ENCODE results near the gene ADCY6. TPM values are rescaled to one million over a fixed set of nuclear protein-coding genes. Genes with fewer than 3 reads are reported as not detected.
A peak's percentile ranks its signal among the peaks of the same experiment; 100 is the strongest.

Gene ADCY6
- total RNA-seq, 1 experiment from 2014 or later = 31.1 TPM

- Histone ChIP-seq H4K91ac (ENCODE audit: insufficient read length, low read depth, low read length) (no peak overlapping the region), H2BK20ac (ENCODE audit: low read depth, low read length, poor library complexity, severe bottlenecking) (no peak overlapping the region), H3K4ac (ENCODE audit: low read depth, low read length) (no peak overlapping the region), H3K23ac (ENCODE audit: insufficient read length, low read depth, low read length) (no peak overlapping the region), H3K23me2 (ENCODE audit: insufficient read length, low read depth, low read length, poor library complexity, severe bottlenecking) (peaks cover 18% of the 10 kb centered on the region), H3K79me1 (ENCODE audit: insufficient read depth, low read depth, low read length, poor library complexity, severe bottlenecking) (no peaks in the 10 kb centered on the region), H3K4me2 (ENCODE audit: insufficient read depth, insufficient read length, low read length) (no peak overlapping the region), H2AK5ac (ENCODE audit: insufficient read length, low read length) (no peak overlapping the region), H3K14ac (ENCODE audit: insufficient read depth, low read length) (no peak overlapping the region), H3K27me3 (ENCODE audit: insufficient read depth, low read length) (peaks cover 11% of the 10 kb centered on the region), H3K9me3 (ENCODE audit: control insufficient read depth, low read depth, low read length) (no peaks in the 10 kb centered on the region), H2BK15ac (ENCODE audit: low read depth, low read length) (no peak overlapping the region), H2AFZ (ENCODE audit: low read length) (no peak overlapping the region), H2BK120ac (ENCODE audit: low read depth, low read length, poor library complexity, severe bottlenecking) (no peak overlapping the region), H4K5ac (ENCODE audit: insufficient read length, low read depth, low read length) (no peak overlapping the region), H3T11ph (ENCODE audit: low read length) (no peak overlapping the region), H3K56ac (ENCODE audit: insufficient read length, low read depth, low read length) (no peak overlapping the region), H3K4me1 (ENCODE audit: insufficient read depth, low read length) (0 out of 2 replicates have a peak, but pooled peaks cover 2% of the 10 kb centered on the region), H4K20me1 (ENCODE audit: control insufficient read depth, insufficient read depth, insufficient read length) (no peaks in the 10 kb centered on the region), H3K9ac (ENCODE audit: extremely low read depth, insufficient read length, low read length) (no peak overlapping the region), H2BK5ac (ENCODE audit: insufficient read length, low read length) (no peak overlapping the region), H3K79me2 (ENCODE audit: insufficient read depth, low read length) (no peaks in the 10 kb centered on the region), H4K8ac (replicated peaks; ENCODE audit: insufficient read length, low read depth, low read length) (no peak overlapping the region), H2BK12ac (ENCODE audit: insufficient read length, low read depth, low read length) (no peak overlapping the region), H3K18ac (ENCODE audit: insufficient read length, low read depth, low read length) (no peak overlapping the region), H3K27ac (ENCODE audit: insufficient read length, low read depth, low read length) (no peak overlapping the region)
- Mint-ChIP-seq H3K27ac (peak overlapping the region in 1 of 3 experiments; percentile 17; a peak in 1 of 7 replicates), H3K36me3 (ENCODE audit: insufficient read depth in 1 of 3, low read depth in 3 of 3) (no peaks in the 10 kb centered on the region), H3K4me1 (peaks cover 38 to 42% of the 10 kb centered on the region in 2 experiments), H3K4me3 (no peak overlapping the region; a peak in 1 of 5 replicates), H3K27me3 (ENCODE audit: low read depth) (peaks cover 27% of the 10 kb centered on the region), H3K9me3 (no peaks in the 10 kb centered on the region)
- DNase-seq = no peak
- WGBS (ENCODE audit: extremely low coverage, insufficient read length, low lambda C conversion rate) = no CpG with 5 or more reads among the region's 5 CpGs
- TF ChIP-seq CTCF (conservative IDR thresholded peaks at IDR 0.05) = no peak
These were observed 22.7 kb upstream of the ADCY6 start for GRCh38 chr12:48811437-48812090.
